ENCODE results near the gene POLA1.

POLA1 gene

GRCh38 chrX:25016361-25016671 is 322.6 kb downstream of the POLA1 start:
- no peaks in the 10 kb centered on the region for H3K36me3 ChIP-seq
- no peak for DNase-seq
- no peak for TF ChIP-seq CTCF (IDR thresholded peaks at IDR 0.05; ENCODE audit: low read depth, low read length)
- no peaks in the 10 kb centered on the region; the same call in 1 of the 2 replicates for H3K9me3 ChIP-seq
- H3K27me3 ChIP-seq, result peaks cover 85% of the 10 kb centered on the region
- no peak overlapping the region for H3K4me3 ChIP-seq (ENCODE audit: low read depth, low read length)
- H3K4me1 ChIP-seq, result no peaks in the 10 kb centered on the region

- Histone ChIP-seq H3K4me3 (ENCODE audit: low read depth, low read length) (no peak overlapping the region), H3K36me3 (no peaks in the 10 kb centered on the region), H3K4me1 (no peaks in the 10 kb centered on the region), H3K9me3 (no peaks in the 10 kb centered on the region; the same call in 1 of the 2 replicates), H3K27me3 (peaks cover 85% of the 10 kb centered on the region)
- no peak for TF ChIP-seq CTCF (IDR thresholded peaks at IDR 0.05; ENCODE audit: low read depth, low read length)
- DNase-seq, result no peak
Observed at GRCh38 chrX:25016938-25017598, 323.4 kb downstream of the POLA1 start.

DNA sequence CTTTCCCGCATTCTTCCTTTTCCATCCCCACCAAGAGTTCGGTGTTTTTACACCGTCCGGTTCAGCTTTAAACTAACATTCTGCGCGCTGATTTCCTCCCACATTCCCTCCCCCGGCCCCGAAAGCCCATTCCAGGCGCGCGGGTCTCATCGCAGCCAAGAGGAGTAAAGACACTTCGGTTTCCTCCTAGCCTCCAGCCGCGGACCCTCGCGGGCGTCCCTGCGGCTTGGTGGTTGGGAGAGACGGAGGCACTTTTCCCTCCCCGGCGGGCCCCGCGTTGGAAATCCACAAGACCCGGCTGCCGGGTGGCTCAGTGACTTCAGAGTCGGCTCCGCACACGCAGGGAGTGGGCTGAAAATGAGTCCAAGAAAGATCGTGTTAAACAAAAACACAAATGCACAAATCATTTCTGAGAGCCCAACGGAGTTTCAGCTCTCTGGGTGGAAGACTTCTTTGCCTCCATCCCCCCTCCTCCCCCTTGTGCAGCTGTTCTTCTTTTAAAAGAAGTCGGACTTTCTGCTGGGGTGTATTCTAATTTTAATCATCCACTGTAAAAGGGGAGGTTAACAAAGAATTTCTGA is 324.0 kb downstream of the POLA1 start:
- Histone ChIP-seq H3K27me3 (peaks cover 85% of the 10 kb centered on the region), H3K4me3 (ENCODE audit: low read depth, low read length) (no peak overlapping the region), H3K4me1 (no peaks in the 10 kb centered on the region), H3K36me3 (no peaks in the 10 kb centered on the region), H3K9me3 (no peaks in the 10 kb centered on the region; the same call in 1 of the 2 replicates)
- no peak for TF ChIP-seq CTCF (IDR thresholded peaks at IDR 0.05; ENCODE audit: low read depth, low read length)
- DNase-seq, result no peak

DNA sequence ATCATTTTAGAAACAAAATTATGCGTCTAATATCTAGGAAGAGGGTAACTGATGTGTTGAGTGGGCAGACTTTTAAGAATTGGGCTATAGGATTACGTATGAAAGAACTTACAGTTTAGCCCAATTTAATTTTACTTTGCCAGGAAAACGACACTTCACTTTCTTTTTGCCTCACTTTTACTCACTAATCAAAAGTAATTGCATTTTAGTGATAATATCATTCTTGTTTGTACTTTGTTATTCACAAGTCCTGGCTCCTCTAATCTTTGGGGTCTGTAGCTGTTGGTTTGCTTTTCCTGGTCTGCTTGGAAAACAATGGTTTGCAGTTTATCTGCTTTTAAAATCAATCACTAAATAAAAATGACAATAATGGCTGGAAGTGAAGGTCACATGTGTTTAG is 325.0 kb downstream of the POLA1 start:
- Histone ChIP-seq H3K27me3 (peaks cover 87% of the 10 kb centered on the region), H3K36me3 (no peaks in the 10 kb centered on the region), H3K4me3 (ENCODE audit: low read depth, low read length) (no peak overlapping the region), H3K9me3 (no peaks in the 10 kb centered on the region; the same call in 1 of the 2 replicates), H3K4me1 (no peaks in the 10 kb centered on the region)
- no peak for DNase-seq
- no peak for TF ChIP-seq CTCF (IDR thresholded peaks at IDR 0.05; ENCODE audit: low read depth, low read length)

- no peak for DNase-seq
- no peak for TF ChIP-seq CTCF (IDR thresholded peaks at IDR 0.05; ENCODE audit: low read depth, low read length)
- no peaks in the 10 kb centered on the region; the same call in 1 of the 2 replicates for H3K9me3 ChIP-seq
- H3K27me3 ChIP-seq, result peaks cover 90% of the 10 kb centered on the region
- peak overlapping the region; percentile 41 for H3K4me3 ChIP-seq (ENCODE audit: low read depth, low read length)
- no peaks in the 10 kb centered on the region for H3K4me1 ChIP-seq
- no peaks in the 10 kb centered on the region for H3K36me3 ChIP-seq
Observed at GRCh38 chrX:25019707-25020390, 326.1 kb downstream of the POLA1 start.

- no peak for DNase-seq
- Histone ChIP-seq H3K9me3 (no peaks in the 10 kb centered on the region; the same call in 1 of the 2 replicates), H3K27me3 (peaks cover 93% of the 10 kb centered on the region), H3K4me3 (ENCODE audit: low read depth, low read length) (peak overlapping the region; percentile 41), H3K36me3 (no peaks in the 10 kb centered on the region), H3K4me1 (no peaks in the 10 kb centered on the region)
- no peak for TF ChIP-seq CTCF (IDR thresholded peaks at IDR 0.05; ENCODE audit: low read depth, low read length)
Observed at GRCh38 chrX:25020391-25020904, 326.7 kb downstream of the POLA1 start.

Measured in BE2C (cell line).